Neuronal stem cell (in vitro differentiated cells): ENCODE data around the gene PACSIN2.
"Not testable (repeated sequence)": the region's sequence is repeated elsewhere in the genome, so short reads cannot be mapped to it uniquely, and the experiment has no call there.

ENCODE experiments used
- DNase-seq: peaks from one replicate; pipeline ENCODE4 v3.0.0-alpha.2; 2013; ENCODE audit warnings: low spot score
- H2AFZ ChIP-seq: one replicate; pipeline ENCODE4 v1.6.1; 2013; ENCODE audit warnings: mild to moderate bottlenecking, low read length, inconsistent platforms
- H2AK5ac ChIP-seq: 2 replicates; pipeline ENCODE4 v1.6.1; 2013; ENCODE audit warnings: low read depth, mild to moderate bottlenecking, inconsistent platforms, low read length, moderate library complexity, mixed read lengths
- H2BK120ac ChIP-seq: 2 replicates; pipeline ENCODE4 v1.6.1; 2013; ENCODE audit warnings: low read depth, mild to moderate bottlenecking, inconsistent platforms, low read length, moderate library complexity, mixed read lengths
- H2BK12ac ChIP-seq: one replicate; pipeline ENCODE4 v1.6.1; 2013; ENCODE audit warnings: low read length, inconsistent platforms
- H2BK15ac ChIP-seq: 2 replicates; pipeline ENCODE4 v1.6.1; 2013; ENCODE audit warnings: mild to moderate bottlenecking, low read length, inconsistent platforms, mixed read lengths
- H2BK5ac ChIP-seq: one replicate; pipeline ENCODE4 v1.6.1; 2013; ENCODE audit warnings: inconsistent platforms, mild to moderate bottlenecking, low read length, moderate library complexity
- H3K14ac ChIP-seq: one replicate; pipeline ENCODE4 v1.6.1; 2013; ENCODE audit warnings: low read length, inconsistent platforms
- H3K18ac ChIP-seq: 2 replicates; pipeline ENCODE4 v1.6.1; 2013; ENCODE audit warnings: low read length, inconsistent platforms
- H3K23ac ChIP-seq: 2 replicates; pipeline ENCODE4 v1.6.1; 2013; ENCODE audit warnings: low read depth, mild to moderate bottlenecking, mixed read lengths, low read length, inconsistent platforms; ENCODE audit not compliant: poor library complexity
- H3K27ac ChIP-seq: replicated peaks from 3 replicates; pipeline ENCODE4 v1.5.1; 2013; ENCODE audit warnings: low read length, inconsistent platforms
- H3K27me3 ChIP-seq, 3 experiments: 2 replicates each; pipeline ENCODE4 v1.6.1; 2013; ENCODE audit warnings: low read length in 3 of 3, mild to moderate bottlenecking in 2 of 3, inconsistent platforms in 1 of 3, low read depth in 1 of 3, mixed read lengths in 1 of 3, moderate library complexity in 1 of 3; ENCODE audit not compliant: control insufficient read depth in 3 of 3, insufficient read depth in 3 of 3
- H3K36me3 ChIP-seq, 2 donors: replicated peaks in 1 of 2; 2 replicates each; pipeline ENCODE4 v1.6.1; 2013; ENCODE audit warnings: low read length in 2 of 2; ENCODE audit not compliant: control insufficient read depth in 2 of 2, insufficient read depth in 2 of 2
- H3K4ac ChIP-seq: 2 replicates; pipeline ENCODE4 v1.6.1; 2013; ENCODE audit warnings: inconsistent platforms, mild to moderate bottlenecking, low read length, moderate library complexity
- H3K4me1 ChIP-seq, 2 donors: 1 replicate in 1 of 2; 2 replicates in 1 of 2; pipeline ENCODE4 v1.6.1; 2013; ENCODE audit warnings: low read length in 2 of 2, low read depth in 1 of 2; ENCODE audit not compliant: control insufficient read depth in 2 of 2, insufficient read depth in 1 of 2
- H3K4me2 ChIP-seq: one replicate; pipeline ENCODE4 v1.6.1; 2013; ENCODE audit warnings: mild to moderate bottlenecking, low read length, inconsistent platforms; ENCODE audit not compliant: insufficient read depth, poor library complexity, severe bottlenecking
- H3K4me3 ChIP-seq, 2 donors: 2 replicates each; pipeline ENCODE4 v1.5.1; 2013; ENCODE audit warnings: low read length in 2 of 2, mild to moderate bottlenecking in 2 of 2, inconsistent platforms in 1 of 2, moderate library complexity in 1 of 2
- H3K79me1 ChIP-seq: one replicate; pipeline ENCODE4 v1.6.1; 2013; ENCODE audit warnings: low read depth, mild to moderate bottlenecking, inconsistent platforms, low read length, moderate library complexity
- H3K9ac ChIP-seq: one replicate; pipeline ENCODE4 v1.6.1; 2013; ENCODE audit warnings: mild to moderate bottlenecking, low read depth, low read length, inconsistent platforms; ENCODE audit not compliant: poor library complexity
- H3K9me3 ChIP-seq, 2 donors: replicated peaks in 1 of 2; 2 replicates each; pipeline versions ENCODE3 to v1.6.1; 2013; ENCODE audit warnings: low read length in 2 of 2, mild to moderate bottlenecking in 2 of 2, inconsistent platforms in 1 of 2, low read depth in 1 of 2, mixed read lengths in 1 of 2, moderate library complexity in 1 of 2; ENCODE audit not compliant: control insufficient read depth in 2 of 2, insufficient read depth in 1 of 2
- H4K8ac ChIP-seq: one replicate; pipeline ENCODE4 v1.6.1; 2013; ENCODE audit warnings: low read depth, mild to moderate bottlenecking, inconsistent platforms, low read length, moderate library complexity
- H4K91ac ChIP-seq: one replicate; pipeline ENCODE4 v1.6.1; 2013; ENCODE audit warnings: low read length, low read depth, mild to moderate bottlenecking, inconsistent platforms; ENCODE audit not compliant: poor library complexity
- WGBS, 2 donors: extraction: QIAGEN DNeasy Blood & Tissue Kit; methylation state at CpG; one replicate each; pipeline ENCODE4 v1.1.7; 2013; ENCODE audit warnings: missing lambda C conversion rate in 2 of 2, mixed read lengths in 1 of 2; ENCODE audit not compliant: insufficient read length in 2 of 2, insufficient replicate concordance in 1 of 2; ENCODE audit errors: extremely low coverage in 2 of 2; 5-methylcytosine and 5-hydroxymethylcytosine counted together

PACSIN2 gene

DNA sequence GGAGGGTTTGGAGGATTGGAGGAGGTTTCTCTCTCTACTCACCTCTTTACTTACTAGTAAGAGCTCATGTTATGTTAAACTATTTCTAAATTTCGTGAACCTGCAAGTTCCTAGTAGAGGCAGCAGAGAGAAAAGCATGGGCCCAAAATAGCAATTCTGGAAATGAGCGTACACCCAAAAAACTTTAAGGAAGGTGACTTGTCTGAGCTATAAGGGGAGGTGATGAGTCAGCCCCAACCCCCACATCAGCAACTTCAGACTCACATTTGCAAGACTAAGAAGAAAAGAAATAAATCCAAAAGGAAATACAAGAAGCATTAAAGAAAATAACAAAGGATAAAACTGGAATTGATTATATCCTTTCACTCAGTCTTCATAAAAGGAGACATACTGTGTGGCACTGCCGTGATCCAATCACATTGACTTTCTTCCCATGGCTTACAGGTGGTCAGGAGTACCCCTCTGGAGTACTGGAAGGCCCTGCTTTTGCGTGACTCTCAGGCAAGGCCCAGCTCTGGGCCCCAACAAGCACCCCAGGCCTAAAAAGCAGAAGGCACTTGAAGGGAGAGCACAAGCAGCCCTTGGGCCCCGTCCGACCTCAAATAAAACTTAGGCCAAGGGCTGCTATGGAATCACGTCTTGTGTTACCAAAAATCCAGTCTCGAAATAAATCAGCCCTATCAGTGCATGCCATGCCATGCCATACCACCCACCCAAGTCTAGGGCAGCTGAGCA is 14.3 kb downstream of the PACSIN2 start:
- no CpG with 5 or more reads among the region's 8 CpGs for WGBS, 2 donors
- H3K4ac ChIP-seq = no peak overlapping the region
- H2BK12ac ChIP-seq = no peak overlapping the region
- H2AK5ac ChIP-seq = no peak overlapping the region
- no peak overlapping the region for H3K23ac ChIP-seq
- no peak overlapping the region for H4K8ac ChIP-seq
- no peak overlapping the region for H3K4me3 ChIP-seq
- H4K91ac ChIP-seq = no peak overlapping the region
- peak overlapping the region; percentile 30 for H3K18ac ChIP-seq
- no peak overlapping the region for H2BK120ac ChIP-seq
- H3K4me1 ChIP-seq = peaks cover 9 to 16% of the 10 kb centered on the region in 2 donors
- no peak overlapping the region for H2BK15ac ChIP-seq
- H3K27me3 ChIP-seq = no peaks in the 10 kb centered on the region
- H3K4me2 ChIP-seq = no peak overlapping the region
- H2AFZ ChIP-seq = no peak overlapping the region
- no peak overlapping the region for H3K9ac ChIP-seq
- no peak overlapping the region for H3K27ac ChIP-seq
- no peaks in the 10 kb centered on the region for H3K36me3 ChIP-seq
- H3K9me3 ChIP-seq = peaks cover 12 to 20% of the 10 kb centered on the region in 2 donors
- no peak overlapping the region for H2BK5ac ChIP-seq
- H3K14ac ChIP-seq = no peak overlapping the region
- no peak for DNase-seq
- H3K79me1 ChIP-seq = peaks cover 4% of the 10 kb centered on the region

DNA sequence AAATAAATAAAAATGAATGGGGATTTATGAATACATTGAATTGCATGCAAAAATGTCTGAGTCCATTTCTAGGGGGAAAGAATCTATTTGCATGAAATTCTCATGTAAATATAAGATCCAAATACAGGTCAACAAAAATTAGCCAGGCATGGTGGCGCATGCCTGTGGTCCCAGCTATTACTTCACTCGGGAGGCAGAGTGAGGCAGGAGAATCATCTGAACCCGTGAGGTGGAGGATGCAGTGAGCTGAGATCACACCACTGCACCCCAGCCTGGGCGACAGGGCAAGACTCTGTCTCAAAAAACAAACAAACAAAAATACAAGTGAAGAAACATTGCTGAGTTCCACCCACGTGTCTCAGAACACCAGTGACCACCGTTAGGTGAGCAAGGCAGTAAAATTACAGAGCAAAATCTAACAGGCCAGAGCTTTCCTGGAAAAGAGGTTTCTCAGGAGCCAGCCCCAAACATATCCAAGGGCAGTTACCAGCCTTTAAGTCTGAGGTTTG is 17.3 kb downstream of the PACSIN2 start:
- Histone ChIP-seq H3K4me3 (no peak overlapping the region), H3K9me3 (peaks cover 8 to 23% of the 10 kb centered on the region in 2 donors), H3K36me3 (peaks cover 0 to 10% of the 10 kb centered on the region in 2 donors), H3K23ac (no peak overlapping the region), H3K4ac (no peak overlapping the region), H2BK15ac (no peak overlapping the region), H2BK120ac (no peak overlapping the region), H3K4me2 (no peak overlapping the region), H3K27ac (no peak overlapping the region), H3K9ac (no peak overlapping the region), H3K4me1 (peaks cover 13 to 14% of the 10 kb centered on the region in 2 donors), H3K18ac (no peak overlapping the region), H4K91ac (no peak overlapping the region), H2BK5ac (no peak overlapping the region), H3K79me1 (peaks cover 4% of the 10 kb centered on the region), H3K27me3 (no peaks in the 10 kb centered on the region), H2AK5ac (no peak overlapping the region), H4K8ac (no peak overlapping the region), H3K14ac (no peak overlapping the region), H2BK12ac (no peak overlapping the region), H2AFZ (no peak overlapping the region)
- DNase-seq = no peak
- WGBS, 2 donors = no CpG with 5 or more reads among the region's 6 CpGs

DNA sequence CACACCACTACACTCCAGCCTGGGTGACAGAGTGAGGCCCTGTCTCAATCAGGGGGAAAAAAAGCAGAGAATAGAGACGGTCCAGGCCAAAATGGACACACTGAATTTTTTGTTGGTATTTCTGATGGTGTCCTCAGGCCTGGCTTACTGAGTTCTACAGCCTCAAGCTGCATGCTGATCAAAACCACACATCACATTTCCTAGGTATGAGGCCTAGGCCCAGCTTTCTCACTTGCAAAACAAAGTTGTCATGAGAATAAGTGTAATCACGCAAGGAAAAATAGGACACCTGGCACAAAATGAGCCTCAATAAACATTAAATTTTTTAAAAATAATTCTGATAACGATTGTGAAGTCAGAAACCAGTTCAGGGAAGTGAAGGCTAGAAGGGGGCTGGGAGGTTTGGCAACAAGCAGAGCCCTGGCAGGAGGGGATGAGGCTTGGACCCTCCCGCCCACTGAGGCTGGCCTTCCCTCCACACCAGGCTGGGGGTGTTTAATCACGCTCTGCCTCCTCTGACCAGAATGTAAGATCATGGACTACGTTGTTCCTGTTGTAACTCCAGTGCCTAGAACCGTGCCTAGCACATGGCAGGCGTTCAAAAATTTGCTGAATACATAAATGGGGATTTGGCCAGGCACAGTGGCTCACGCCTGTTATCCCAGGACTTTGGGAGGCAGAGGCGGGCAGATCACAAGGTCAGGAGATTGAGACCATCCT is 18.1 kb downstream of the PACSIN2 start:
- no peaks in the 10 kb centered on the region for H3K27me3 ChIP-seq
- H3K4me1 ChIP-seq = peaks cover 12 to 14% of the 10 kb centered on the region in 2 donors
- no peak overlapping the region for H3K23ac ChIP-seq
- H2BK120ac ChIP-seq = no peak overlapping the region
- peaks cover 10 to 23% of the 10 kb centered on the region in 2 donors for H3K9me3 ChIP-seq
- no peak overlapping the region for H2AK5ac ChIP-seq
- H3K4me3 ChIP-seq = no peak overlapping the region
- peaks cover 4% of the 10 kb centered on the region for H3K79me1 ChIP-seq
- H2BK15ac ChIP-seq = no peak overlapping the region
- peaks cover 1 to 10% of the 10 kb centered on the region in 2 donors for H3K36me3 ChIP-seq
- DNase-seq = no peak
- H2BK12ac ChIP-seq = no peak overlapping the region
- H2BK5ac ChIP-seq = no peak overlapping the region
- H3K9ac ChIP-seq = no peak overlapping the region
- no peak overlapping the region for H3K4ac ChIP-seq
- WGBS, 2 donors = no CpG with 5 or more reads among the region's 10 CpGs
- H3K27ac ChIP-seq = no peak overlapping the region
- H4K8ac ChIP-seq = no peak overlapping the region
- H3K14ac ChIP-seq = no peak overlapping the region
- no peak overlapping the region for H3K4me2 ChIP-seq
- no peak overlapping the region for H3K18ac ChIP-seq
- H4K91ac ChIP-seq = no peak overlapping the region
- H2AFZ ChIP-seq = no peak overlapping the region

DNA sequence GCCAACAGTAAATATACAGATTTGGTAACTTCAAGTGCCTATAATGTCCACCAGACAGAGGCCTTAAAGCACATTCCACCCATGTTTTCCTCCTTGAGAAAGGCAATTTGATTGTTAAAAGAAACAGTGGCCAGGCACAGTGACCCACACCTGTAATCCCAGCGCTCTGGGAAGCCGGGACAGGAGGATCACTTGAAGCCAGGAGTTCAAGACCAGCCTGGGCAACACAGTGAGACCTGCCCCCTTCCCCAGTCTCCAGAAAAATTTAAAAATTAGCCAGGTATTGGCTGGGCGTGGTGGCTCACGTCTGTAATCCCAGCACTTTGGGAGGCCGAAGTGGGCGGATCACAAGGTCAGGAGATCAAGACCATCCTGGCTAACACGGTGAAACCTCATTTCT is 19.3 kb downstream of the PACSIN2 start:
- H3K4me1 ChIP-seq = peaks cover 7 to 11% of the 10 kb centered on the region in 2 donors
- not testable (repeated sequence) for H3K4me3 ChIP-seq, H3K23ac ChIP-seq, H2AFZ ChIP-seq, H3K4ac ChIP-seq, H3K27ac ChIP-seq, H2BK120ac ChIP-seq, H3K14ac ChIP-seq, H3K9ac ChIP-seq, H2BK15ac ChIP-seq, H2BK5ac ChIP-seq, H3K18ac ChIP-seq, H2AK5ac ChIP-seq, H2BK12ac ChIP-seq, H4K91ac ChIP-seq, H3K4me2 ChIP-seq, DNase-seq, H4K8ac ChIP-seq, H3K27me3 ChIP-seq, H3K79me1 ChIP-seq
- no CpG with 5 or more reads among the region's 7 CpGs for WGBS, 2 donors
- H3K36me3 ChIP-seq = peaks cover 1 to 10% of the 10 kb centered on the region in 2 donors
- peaks cover 10 to 23% of the 10 kb centered on the region in 2 donors for H3K9me3 ChIP-seq
